ENCODE results near the gene IFT27. TPM values are rescaled to one million over a fixed set of nuclear protein-coding genes. Genes with fewer than 3 reads are reported as not detected.
A peak's percentile ranks its signal among the peaks of the same experiment; 100 is the strongest.

Gene IFT27
- total RNA-seq (2014; rRNA removed) (19.9 and 23.3 TPM in 2 replicates), Bru-seq, nascent RNA (percentile 62 among the genes with signal in this experiment), BruChase-seq, experiment 1, labeled RNA remaining after a 6-hour chase (percentile 62 among the genes with signal in this experiment), BruChase-seq, experiment 2, labeled RNA remaining after a 2-hour chase (percentile 72 among the genes with signal in this experiment)
- long read RNA-seq, transcript IFT27-205 (7 exons, 1,095 nt): major isoform, 42 of 116 reads
- long read RNA-seq, partial matches to known transcripts: 63 of 116 reads
- long read RNA-seq, other reads (novel, unspliced or antisense): 10 of 116 reads

- no peaks in the 10 kb centered on the region for H3K9me3 ChIP-seq (ENCODE audit: low read length)
- intact Hi-C loops (cut with micrococcal nuclease): loop anchor here (10.0 kb wide), 1 partner anchor 131 kb away; no protein-coding TSS in a partner anchor
- peak within 1 kb of the TSS; percentile 64 for H3K9ac ChIP-seq (ENCODE audit: low read length)
- no peak for TF ChIP-seq CTCF (conservative IDR thresholded peaks at IDR 0.05; ENCODE audit: low read depth, low read length)
- TF ChIP-seq EZH2phosphoT487 (IDR thresholded peaks at IDR 0.05; ENCODE audit: borderline replicate concordance, low read length): no peak
- no peak for TF ChIP-seq EZH2 (IDR thresholded peaks at IDR 0.05; ENCODE audit: low read length, unreplicated experiment)
- ChIA-PET CTCF (interaction anchor here (0.6 to 1.8 kb wide), 4 partner anchors 18 to 229 kb away, joined by 3 to 12 read pairs (median 7); no protein-coding TSS in a partner anchor), POLR2A (ENCODE audit: unreplicated experiment) (interaction anchor here (0.5 to 0.9 kb wide), 8 partner anchors 46 to 488 kb away, joined by 3 to 6 read pairs (median 4); partner anchors contain the start of gene EIF3D)
- no TSS peak for BruUV-seq (replicated peaks)
- DNase-seq (peak; percentile 98), ATAC-seq (peak; percentile 94)
- no peaks in the 10 kb centered on the region for H3K36me3 ChIP-seq (ENCODE audit: low read depth, low read length)
- peak within 1 kb of the TSS; percentile 88 for H3K4me3 ChIP-seq (ENCODE audit: low read length)
- H3K27ac ChIP-seq (ENCODE audit: low read length): no peak within 1 kb of the TSS
- H3K4me1 ChIP-seq (ENCODE audit: insufficient read depth, low read length): peaks cover 13% of the 10 kb centered on the region; the same call in 1 of the 2 replicates
- no peaks in the 10 kb centered on the region for H3F3A ChIP-seq (ENCODE audit: low read length, unreplicated experiment)
- H3K9me2 ChIP-seq (replicated peaks; ENCODE audit: low read length): no peaks in the 10 kb centered on the region
- peaks cover 5% of the 10 kb centered on the region; the same call in 1 of the 2 replicates for H3K79me2 ChIP-seq (ENCODE audit: low read length)
- H4K20me1 ChIP-seq (ENCODE audit: low read length): no peaks in the 10 kb centered on the region
- no peaks in the 10 kb centered on the region for H3K27me3 ChIP-seq (ENCODE audit: low read length)
- H2AFZ ChIP-seq (ENCODE audit: low read length): peak within 1 kb of the TSS; percentile 80
- H3K4me2 ChIP-seq (ENCODE audit: low read length): peak within 1 kb of the TSS; percentile 98
Measured at GRCh38 chr22:36775964-36776669, at the start of gene IFT27. Gene IFT27, minus strand, starts transcription at chr22:36776119. Its CDS starts 412 bp downstream, at chr22:36775707.

- intact Hi-C loops (cut with micrococcal nuclease): no loop called here
- Histone ChIP-seq H2AFZ (ENCODE audit: low read length) (no peak overlapping the region), H3K9me3 (ENCODE audit: low read length) (no peaks in the 10 kb centered on the region), H3F3A (ENCODE audit: low read length, unreplicated experiment) (no peaks in the 10 kb centered on the region), H3K79me2 (ENCODE audit: low read length) (no peaks in the 10 kb centered on the region), H3K9ac (ENCODE audit: low read length) (no peak overlapping the region), H3K4me2 (ENCODE audit: low read length) (no peak overlapping the region), H4K20me1 (ENCODE audit: low read length) (no peaks in the 10 kb centered on the region), H3K4me1 (ENCODE audit: insufficient read depth, low read length) (no peaks in the 10 kb centered on the region), H3K27me3 (ENCODE audit: low read length) (peaks cover 8% of the 10 kb centered on the region; the same call in 1 of the 2 replicates), H3K4me3 (ENCODE audit: low read length) (no peak overlapping the region), H3K9me2 (replicated peaks; ENCODE audit: low read length) (no peaks in the 10 kb centered on the region), H3K27ac (ENCODE audit: low read length) (no peak overlapping the region), H3K36me3 (ENCODE audit: low read depth, low read length) (no peaks in the 10 kb centered on the region)
- TF ChIP-seq EZH2phosphoT487 (IDR thresholded peaks at IDR 0.05; ENCODE audit: borderline replicate concordance, low read length) (no peak), CTCF (conservative IDR thresholded peaks at IDR 0.05; ENCODE audit: low read depth, low read length) (no peak), EZH2 (IDR thresholded peaks at IDR 0.05; ENCODE audit: low read length, unreplicated experiment) (no peak)
- DNase-seq: no peak
- BruUV-seq (replicated peaks): no TSS peak
- no peak for ATAC-seq
- ChIA-PET POLR2A (ENCODE audit: unreplicated experiment) (no interaction called here), CTCF (no interaction called here)
Measured at GRCh38 chr22:36824655-36825054, 48.7 kb upstream of the IFT27 start.
